Astrocyte (in vitro differentiated cells and primary cell): ENCODE results near the gene NUAK2.

Experiments
- EZH2 ChIP-seq: IDR thresholded peaks from 2 replicates; pipeline ENCODE4 v1.6.1; 2012; ENCODE audit warnings: mild to moderate bottlenecking, low read length, inconsistent platforms; ENCODE audit not compliant: insufficient read depth
- TF ChIP-seq, protein P1 (sequence below): IDR thresholded peaks from 2 replicates; pipeline ENCODE4 v1.5.1; 2011; ENCODE audit warnings: low read depth, mild to moderate bottlenecking, inconsistent platforms, low read length, moderate library complexity; ENCODE audit not compliant: insufficient read depth

DNA sequence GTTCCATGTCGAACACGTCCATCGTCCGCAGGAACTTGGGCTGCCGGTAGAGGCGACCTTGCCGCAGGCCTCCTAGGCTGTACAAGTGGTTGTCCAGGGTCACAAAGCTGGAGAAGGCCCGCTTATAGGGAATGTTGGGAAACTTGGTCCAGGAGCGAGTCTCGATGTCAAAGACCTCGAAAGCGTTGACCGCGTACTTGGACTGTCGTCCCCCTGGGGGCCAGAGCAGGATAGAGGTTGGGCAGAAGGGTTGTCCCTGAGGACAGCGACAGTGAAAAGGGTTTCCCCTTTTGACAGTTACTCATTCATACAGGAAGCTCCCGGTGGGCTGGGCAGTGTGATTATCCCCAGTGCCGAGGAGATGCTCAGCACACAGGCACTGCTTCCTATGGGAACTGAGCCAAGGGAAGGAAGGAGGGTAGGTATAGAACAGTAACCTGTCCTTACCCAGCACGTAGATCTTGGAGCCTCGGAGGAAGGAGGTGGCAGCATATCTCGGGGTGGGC lies 17.7 kb upstream of the NUAK2 start:
- TF ChIP-seq, protein P1, sequence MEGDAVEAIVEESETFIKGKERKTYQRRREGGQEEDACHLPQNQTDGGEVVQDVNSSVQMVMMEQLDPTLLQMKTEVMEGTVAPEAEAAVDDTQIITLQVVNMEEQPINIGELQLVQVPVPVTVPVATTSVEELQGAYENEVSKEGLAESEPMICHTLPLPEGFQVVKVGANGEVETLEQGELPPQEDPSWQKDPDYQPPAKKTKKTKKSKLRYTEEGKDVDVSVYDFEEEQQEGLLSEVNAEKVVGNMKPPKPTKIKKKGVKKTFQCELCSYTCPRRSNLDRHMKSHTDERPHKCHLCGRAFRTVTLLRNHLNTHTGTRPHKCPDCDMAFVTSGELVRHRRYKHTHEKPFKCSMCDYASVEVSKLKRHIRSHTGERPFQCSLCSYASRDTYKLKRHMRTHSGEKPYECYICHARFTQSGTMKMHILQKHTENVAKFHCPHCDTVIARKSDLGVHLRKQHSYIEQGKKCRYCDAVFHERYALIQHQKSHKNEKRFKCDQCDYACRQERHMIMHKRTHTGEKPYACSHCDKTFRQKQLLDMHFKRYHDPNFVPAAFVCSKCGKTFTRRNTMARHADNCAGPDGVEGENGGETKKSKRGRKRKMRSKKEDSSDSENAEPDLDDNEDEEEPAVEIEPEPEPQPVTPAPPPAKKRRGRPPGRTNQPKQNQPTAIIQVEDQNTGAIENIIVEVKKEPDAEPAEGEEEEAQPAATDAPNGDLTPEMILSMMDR = no peak
- TF ChIP-seq EZH2 = no peak
